Duodenal mucosa (tissue), 2 donors: ENCODE data around the gene VEGFB.

ENCODE experiments used
- H3K27ac ChIP-seq: one replicate; pipeline ENCODE4 v1.7.0; 2013; ENCODE audit warnings: low read depth, low read length
- H3K27me3 ChIP-seq, 2 donors: one replicate each; pipeline ENCODE4 v1.7.0; 2013; ENCODE audit warnings: low read length in 2 of 2, control low read depth in 1 of 2; ENCODE audit not compliant: insufficient read depth in 2 of 2, control insufficient read depth in 1 of 2
- H3K36me3 ChIP-seq, 2 donors: one replicate each; pipeline ENCODE4 v1.7.0; 2013; ENCODE audit warnings: low read length in 2 of 2, control low read depth in 1 of 2; ENCODE audit not compliant: insufficient read depth in 2 of 2, control insufficient read depth in 1 of 2
- H3K4me1 ChIP-seq, 2 donors: one replicate each; pipeline ENCODE4 v1.7.0; 2013; ENCODE audit warnings: low read length in 2 of 2, control low read depth in 1 of 2; ENCODE audit not compliant: insufficient read depth in 2 of 2, control insufficient read depth in 1 of 2
- H3K4me3 ChIP-seq, 2 donors: one replicate each; pipeline ENCODE4 v1.7.0; 2013; ENCODE audit warnings: low read length in 2 of 2, low read depth in 1 of 2
- H3K9ac ChIP-seq, 2 donors: one replicate each; pipeline ENCODE4 v1.7.0; 2013; ENCODE audit warnings: low read length in 2 of 2, low read depth in 1 of 2
- H3K9me3 ChIP-seq, 2 donors: one replicate each; pipeline ENCODE4 v1.7.0; 2013; ENCODE audit warnings: low read length in 2 of 2, control low read depth in 1 of 2; ENCODE audit not compliant: control insufficient read depth in 1 of 2

The VEGFB gene

GRCh38 chr11:64278576-64279190 lies 44.3 kb downstream of the VEGFB start:
- H3K4me3 ChIP-seq: no peak overlapping the region
- H3K4me1 ChIP-seq: peaks cover 14 to 15% of the 10 kb centered on the region in 2 donors
- H3K9me3 ChIP-seq: no peaks in the 10 kb centered on the region
- no peak overlapping the region for H3K27ac ChIP-seq
- no peaks in the 10 kb centered on the region for H3K27me3 ChIP-seq
- no peak overlapping the region for H3K9ac ChIP-seq
- H3K36me3 ChIP-seq: peaks cover 13 to 20% of the 10 kb centered on the region in 2 donors

- Histone ChIP-seq H3K9ac (no peak overlapping the region), H3K4me1 (peaks cover 22 to 23% of the 10 kb centered on the region in 2 donors), H3K36me3 (peaks cover 5 to 16% of the 10 kb centered on the region in 2 donors), H3K27me3 (no peaks in the 10 kb centered on the region), H3K9me3 (no peaks in the 10 kb centered on the region), H3K4me3 (no peak overlapping the region), H3K27ac (no peak overlapping the region)
Observed at GRCh38 chr11:64281957-64282770, 47.8 kb downstream of the VEGFB start.

GRCh38 chr11:64283092-64283491 lies 48.7 kb downstream of the VEGFB start:
- no peaks in the 10 kb centered on the region for H3K9me3 ChIP-seq
- peaks cover 5 to 16% of the 10 kb centered on the region in 2 donors for H3K36me3 ChIP-seq
- H3K4me3 ChIP-seq: no peak overlapping the region
- H3K4me1 ChIP-seq: peaks cover 20 to 23% of the 10 kb centered on the region in 2 donors
- no peaks in the 10 kb centered on the region for H3K27me3 ChIP-seq
- H3K9ac ChIP-seq: peak overlapping the region in 1 of 2 donors; percentile 98
- H3K27ac ChIP-seq: no peak overlapping the region

DNA sequence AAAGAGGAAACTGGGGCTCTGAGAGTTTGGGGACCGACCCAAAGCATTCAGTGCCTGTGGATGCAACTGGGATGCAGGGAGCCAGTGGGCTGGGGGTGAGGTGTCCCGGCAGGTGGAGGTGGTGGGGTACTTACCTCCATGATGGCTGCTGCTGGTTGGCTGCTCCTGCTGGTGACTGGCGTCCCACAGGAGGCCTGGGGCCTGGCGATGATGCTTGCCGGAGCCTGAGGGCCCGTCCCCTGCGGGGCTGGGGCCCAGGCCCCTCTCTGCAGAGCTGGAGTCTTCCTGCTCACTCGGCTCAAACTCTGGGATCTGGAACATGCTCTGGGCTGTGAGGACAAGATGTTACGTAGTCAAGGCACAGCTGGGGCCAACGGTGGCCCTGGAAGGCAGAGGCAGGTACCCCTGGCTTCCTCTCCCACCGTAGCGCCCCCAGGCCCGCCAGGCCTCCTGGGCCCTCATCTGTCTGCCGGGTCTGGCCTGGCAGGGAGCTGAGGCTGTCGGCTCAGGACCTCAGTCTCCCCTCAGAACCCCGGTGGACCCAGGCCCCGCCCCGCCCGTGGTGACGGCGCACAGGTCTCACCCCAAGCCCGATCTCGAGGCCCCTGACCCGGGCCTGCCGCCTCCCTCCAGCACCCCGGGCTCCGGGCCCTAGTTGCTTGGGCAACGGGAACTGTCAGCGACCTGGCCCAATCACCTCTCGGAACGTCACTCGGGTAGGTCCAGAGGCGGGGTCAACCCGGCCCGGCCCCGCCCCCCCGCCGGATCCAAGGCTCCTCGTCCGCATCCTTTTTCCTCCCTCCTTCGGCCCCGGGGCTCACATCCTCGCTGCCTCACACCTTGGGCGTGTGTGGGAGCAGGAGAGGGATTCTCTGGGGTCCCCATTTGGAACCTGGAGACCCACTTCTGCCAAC lies 49.9 kb downstream of the VEGFB start, which contains the start of gene BAD:
Gene BAD (minus strand): TSS at position 618 of the 914 bp plus-strand sequence. CDS start 297 bp downstream, at position 321.
- H3K4me3 ChIP-seq: peak within 1 kb of the TSS; percentile 87 to 91
- H3K27ac ChIP-seq: peak within 1 kb of the TSS; percentile 97
- peaks cover 20 to 23% of the 10 kb centered on the region in 2 donors for H3K4me1 ChIP-seq
- no peaks in the 10 kb centered on the region for H3K9me3 ChIP-seq
- peak within 1 kb of the TSS; percentile 98 to 100 for H3K9ac ChIP-seq
- no peaks in the 10 kb centered on the region for H3K27me3 ChIP-seq
- H3K36me3 ChIP-seq: peaks cover 0 to 7% of the 10 kb centered on the region in 2 donors

DNA sequence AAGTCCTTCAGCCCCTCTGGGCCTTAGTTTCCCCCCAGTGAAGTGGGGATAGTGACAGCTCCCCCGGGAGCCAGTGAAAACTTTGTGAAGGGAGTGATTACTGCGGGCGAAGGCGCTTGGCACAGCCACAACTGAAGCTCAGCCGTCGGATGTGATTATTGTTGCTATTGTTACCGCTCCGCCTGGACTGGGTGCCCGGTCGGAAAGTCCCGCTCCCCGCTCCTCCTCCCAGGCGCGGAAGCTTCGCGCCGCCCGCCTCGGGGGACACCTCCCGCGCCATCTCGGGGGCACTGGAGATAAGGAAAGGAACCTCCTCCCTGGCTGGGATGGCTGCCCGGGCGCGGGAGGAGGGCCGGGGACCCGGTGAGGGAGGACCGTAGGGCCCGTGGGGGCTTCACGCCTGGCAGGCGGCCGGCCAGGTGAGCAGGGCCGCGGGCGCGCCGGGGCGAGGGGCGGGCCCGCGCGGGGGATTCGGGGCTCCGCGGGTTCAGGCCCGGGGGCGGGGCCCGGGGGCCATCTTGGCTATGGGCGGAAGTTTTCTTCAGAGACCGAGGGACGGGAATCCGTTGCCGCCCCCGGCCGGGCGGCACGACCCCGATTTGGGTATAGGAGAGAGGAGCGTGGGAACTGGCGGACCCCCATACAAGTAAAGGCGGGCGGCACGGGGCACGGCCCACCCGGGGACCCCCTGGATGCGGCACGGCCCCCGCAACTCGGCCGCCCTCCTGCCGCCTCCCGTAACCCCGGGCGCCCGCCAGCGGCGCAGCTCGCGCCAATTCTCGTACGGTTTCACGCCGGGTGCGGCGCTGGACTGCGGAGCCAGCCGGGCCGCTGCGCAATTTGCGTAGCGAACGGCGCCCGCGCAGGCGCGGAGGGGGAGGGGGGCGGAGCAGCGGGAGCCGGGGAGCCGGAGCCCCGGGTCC lies 50.8 kb downstream of the VEGFB start, which contains the start of gene GPR137:
Gene GPR137 (plus strand): TSS at position 887 of the 923 bp plus-strand sequence. CDS start 677 bp downstream, outside the sequence.
- Histone ChIP-seq H3K9me3 (no peaks in the 10 kb centered on the region), H3K4me3 (peak within 1 kb of the TSS; percentile 87 to 91), H3K27ac (peak within 1 kb of the TSS; percentile 97), H3K36me3 (peaks cover 0 to 7% of the 10 kb centered on the region in 2 donors), H3K27me3 (peaks cover 0 to 2% of the 10 kb centered on the region in 2 donors), H3K9ac (peak within 1 kb of the TSS; percentile 80 to 88), H3K4me1 (peaks cover 20 to 23% of the 10 kb centered on the region in 2 donors)

DNA sequence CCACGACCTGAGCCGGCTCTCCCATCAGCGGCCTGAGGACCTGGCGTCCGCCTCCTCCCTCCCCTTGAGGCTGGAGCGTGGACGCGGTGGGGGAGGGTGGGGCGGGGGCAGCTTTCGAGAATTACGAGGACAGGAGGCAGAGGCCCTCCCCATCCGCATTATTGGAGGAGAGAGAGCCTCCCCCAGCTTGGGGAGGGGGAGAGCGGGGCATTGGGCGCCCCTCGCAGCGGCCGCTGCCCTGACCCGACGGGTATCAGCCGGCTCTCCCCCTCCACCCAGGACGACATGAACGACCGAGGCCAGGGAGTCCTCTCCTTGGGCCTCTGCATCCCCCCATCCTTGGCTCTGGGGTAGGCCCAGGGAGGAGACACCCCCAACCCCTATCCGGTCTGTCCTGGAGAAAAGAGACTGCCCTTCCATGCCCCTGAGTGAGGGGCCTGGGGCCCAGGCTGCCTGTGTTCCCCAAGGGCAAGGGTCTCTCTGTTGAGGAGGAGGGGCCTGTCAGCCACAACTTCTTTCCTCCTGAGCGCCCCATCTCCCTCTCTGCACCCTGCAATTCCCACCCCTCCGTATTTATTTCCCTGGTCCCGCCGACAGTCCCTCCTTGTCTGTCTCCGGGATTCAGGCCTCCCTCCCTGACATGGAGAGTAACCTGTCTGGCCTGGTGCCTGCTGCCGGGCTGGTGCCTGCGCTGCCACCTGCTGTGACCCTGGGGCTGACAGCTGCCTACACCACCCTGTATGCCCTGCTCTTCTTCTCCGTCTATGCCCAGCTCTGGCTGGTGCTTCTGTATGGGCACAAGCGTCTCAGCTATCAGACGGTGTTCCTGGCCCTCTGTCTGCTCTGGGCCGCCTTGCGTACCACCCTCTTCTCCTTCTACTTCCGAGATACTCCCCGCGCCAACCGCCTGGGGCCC lies 51.8 kb downstream of the VEGFB start:
- H3K27ac ChIP-seq: peak overlapping the region; percentile 97
- H3K36me3 ChIP-seq: peaks cover 0 to 7% of the 10 kb centered on the region in 2 donors
- peak overlapping the region; percentile 66 to 91 for H3K4me3 ChIP-seq
- H3K27me3 ChIP-seq: peaks cover 7 to 12% of the 10 kb centered on the region in 2 donors
- no peaks in the 10 kb centered on the region for H3K9me3 ChIP-seq
- H3K9ac ChIP-seq: peak overlapping the region; percentile 60 to 88
- peaks cover 20 to 23% of the 10 kb centered on the region in 2 donors for H3K4me1 ChIP-seq

DNA sequence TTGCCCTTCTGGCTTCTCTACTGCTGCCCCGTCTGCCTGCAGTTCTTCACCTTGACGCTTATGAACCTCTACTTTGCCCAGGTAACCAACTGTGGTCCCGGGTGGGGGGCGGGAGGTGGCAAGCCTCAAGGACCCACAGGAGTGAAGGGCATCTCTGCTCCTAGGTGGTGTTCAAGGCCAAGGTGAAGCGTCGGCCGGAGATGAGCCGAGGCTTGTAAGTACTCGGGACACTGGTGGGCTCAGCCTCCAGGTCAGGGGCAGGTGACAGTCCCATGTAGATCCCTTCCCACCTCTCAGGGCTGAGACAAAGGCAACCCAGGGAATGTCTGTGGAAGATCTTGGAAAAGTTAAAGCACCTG lies 52.4 kb downstream of the VEGFB start:
- Histone ChIP-seq H3K36me3 (peaks cover 0 to 4% of the 10 kb centered on the region in 2 donors), H3K27ac (no peak overlapping the region), H3K4me3 (no peak overlapping the region), H3K9ac (peak overlapping the region in 1 of 2 donors; percentile 88), H3K4me1 (peaks cover 20 to 23% of the 10 kb centered on the region in 2 donors), H3K9me3 (no peaks in the 10 kb centered on the region), H3K27me3 (peaks cover 10 to 16% of the 10 kb centered on the region in 2 donors)

- Histone ChIP-seq H3K36me3 (no peaks in the 10 kb centered on the region), H3K9me3 (no peaks in the 10 kb centered on the region), H3K9ac (no peak overlapping the region), H3K4me3 (no peak overlapping the region), H3K27ac (no peak overlapping the region), H3K27me3 (peaks cover 21 to 26% of the 10 kb centered on the region in 2 donors), H3K4me1 (peaks cover 23 to 25% of the 10 kb centered on the region in 2 donors)
Observed at GRCh38 chr11:64287676-64288352, 53.4 kb downstream of the VEGFB start.
